GM23338 (cell line): ENCODE data around the gene CD38.
A peak's percentile ranks its signal among the peaks of the same experiment; 100 is the strongest.

Experiments
- CREB1 ChIP-seq: fragments of 250-450 bp; sonication (Bioruptor Pico); IDR thresholded peaks from 2 replicates; pipeline ENCODE4 v1.5.0; 2020; ENCODE audit warnings: low read depth, mild to moderate bottlenecking, moderate library complexity
- CTCF ChIP-seq, 2 experiments: fragments of 200-600 bp in 1 of 2; sonication (generic) in 1 of 2; conservative IDR thresholded peaks; 2 replicates each; pipeline versions ENCODE4 v1.5.1 to v1.6.1; 2016 to 2017; ENCODE audit warnings: antibody characterized with exemption in 2 of 2, low read depth in 2 of 2, mild to moderate bottlenecking in 2 of 2, moderate library complexity in 1 of 2
- ETS1 ChIP-seq: IDR thresholded peaks from 2 replicates; pipeline ENCODE4 v1.6.1; 2016; ENCODE audit warnings: antibody characterized with exemption
- EZH2 ChIP-seq: fragments of 200-600 bp; sonication (generic); IDR thresholded peaks from one replicate; pipeline ENCODE4 v1.8.0; 2017; ENCODE audit warnings: antibody characterized with exemption, mild to moderate bottlenecking, low read depth; ENCODE audit not compliant: unreplicated experiment
- EZH2phosphoT487 ChIP-seq: fragments of 200-600 bp; sonication (generic); IDR thresholded peaks from one replicate; pipeline ENCODE4 v1.8.1; 2018; ENCODE audit warnings: antibody characterized with exemption; ENCODE audit not compliant: unreplicated experiment
- JUNB ChIP-seq: IDR thresholded peaks from one replicate; pipeline ENCODE4 v1.6.1; 2016; ENCODE audit warnings: antibody characterized with exemption; ENCODE audit not compliant: unreplicated experiment
- NANOG ChIP-seq: IDR thresholded peaks from 2 replicates; pipeline ENCODE4 v1.6.1; 2016; ENCODE audit warnings: antibody characterized with exemption, borderline replicate concordance
- POLR2AphosphoS5 ChIP-seq: IDR thresholded peaks from 2 replicates; pipeline ENCODE4 v1.6.1; 2016; ENCODE audit warnings: antibody characterized with exemption, low read depth
- REST ChIP-seq: IDR thresholded peaks from one replicate; pipeline ENCODE4 v1.6.1; 2018; ENCODE audit warnings: antibody characterized with exemption; ENCODE audit not compliant: unreplicated experiment
- STAT1 ChIP-seq: IDR thresholded peaks from one replicate; pipeline ENCODE4 v1.6.1; 2016; ENCODE audit warnings: antibody characterized with exemption; ENCODE audit not compliant: unreplicated experiment
- ZNF114 ChIP-seq: fragments of 250-450 bp; sonication (Bioruptor Pico); IDR thresholded peaks from 2 replicates; pipeline ENCODE4 v1.5.0; 2020; ENCODE audit warnings: mild to moderate bottlenecking, moderate library complexity
- ZNF331 ChIP-seq: fragments of 250-450 bp; sonication (Bioruptor Pico); IDR thresholded peaks from 2 replicates; pipeline ENCODE4 v1.5.0; 2020; ENCODE audit warnings: low read depth, mild to moderate bottlenecking, moderate library complexity
- ZNF462 ChIP-seq: fragments of 250-450 bp; sonication (Bioruptor Pico); IDR thresholded peaks from 2 replicates; pipeline ENCODE4 v1.5.0; 2020; ENCODE audit warnings: mild to moderate bottlenecking, moderate library complexity

GRCh38 chr4:15805583-15806517, 27.7 kb downstream of the CD38 start:
- TF ChIP-seq POLR2AphosphoS5 (no peak), CTCF (conservative IDR thresholded peaks at IDR 0.05; ENCODE audit: low read depth in 2 of 2) (peak; percentile 91 to 94), ZNF114 (CRISPR knock-in tag) (no peak), REST (no peak), EZH2phosphoT487 (no peak), EZH2 (no peak), CREB1 (CRISPR knock-in tag) (no peak), JUNB (no peak), ZNF331 (CRISPR knock-in tag) (no peak), ETS1 (no peak), STAT1 (no peak), ZNF462 (no peak), NANOG (no peak)
